K562 (cell line): ENCODE data around the gene DNPEP. TPM values are rescaled to one million over a fixed set of nuclear protein-coding genes. Genes with fewer than 3 reads are reported as not detected.
A peak's percentile ranks its signal among the peaks of the same experiment; 100 is the strongest.

ENCODE experiments used
- ATAC-seq: fragments of 200-7000 bp; cut with Tn5 transposase; 3 replicates; pipeline ENCODE4 v1.9.1; 2020; ENCODE audit warnings: moderate library complexity
- Bru-seq: library from RNA; stranded (reverse); fragments of 400-500 nt; gene quantifications from one replicate; lab custom pipeline; 2021; lab: Mats Ljungman, UMichigan
- BruChase-seq, 2 experiments: library from RNA; stranded (reverse); fragments of 400-500 nt; gene quantifications; one replicate each; lab custom pipeline; 2021; lab: Mats Ljungman, UMichigan
- BruUV-seq: library from RNA; stranded (reverse); fragments of 400-500 nt; replicated peaks from 2 replicates; lab custom pipeline; 2021; lab: Mats Ljungman, UMichigan
- CTCF ChIA-PET: fragments of 300-600 bp; formaldehyde crosslinking; extraction: SDS; loops from one replicate; lab custom pipeline; 2021; ENCODE audit warnings: low intra/inter-chr PET ratio; lab: Yijun Ruan, JAX
- POLR2A ChIA-PET: fragments of 300-600, 350-650 bp; sonication (Branson Sonifier 250); formaldehyde crosslinking; extraction: SDS; loops from one replicate; lab custom pipeline; 2021; ENCODE audit warnings: antibody characterized with exemption, inconsistent platforms; lab: Yijun Ruan, JAX
- DNase-seq, 4 experiments: peaks; one replicate each; pipeline versions ENCODE4 v3.0.0 to v3.0.0-alpha.2; 2011 to 2018; ENCODE audit warnings: low spot score in 3 of 4, mixed read lengths in 3 of 4; ENCODE audit errors: extremely low read depth in 1 of 4
- FAIRE-seq: peaks from 2 replicates; lab custom pipeline; 2011; peaks lifted over from hg19 to GRCh38; lab: Jason Lieb, UNC
- H2AFZ ChIP-seq: 2 replicates; pipeline ENCODE4 v1.6.0; 2011; ENCODE audit warnings: low read depth, low read length, control low read depth, inconsistent platforms
- H3K27ac ChIP-seq: fragments of 200-600 bp; 3 replicates; pipeline ENCODE4 v1.8.0; 2011; ENCODE audit warnings: low read depth, mild to moderate bottlenecking, control low read depth, inconsistent platforms, low read length, moderate library complexity, mixed read lengths; ENCODE audit errors: extremely low read depth
- H3K27me3 ChIP-seq, 2 experiments: fragments of 300-600 bp in 1 of 2; 2 replicates in 1 of 2; 3 replicates in 1 of 2; pipeline versions ENCODE4 v1.6.0 to v1.8.0; 2011; ENCODE audit warnings: inconsistent platforms in 2 of 2, low read length in 2 of 2, mild to moderate bottlenecking in 1 of 2, mixed read lengths in 1 of 2, moderate library complexity in 1 of 2; ENCODE audit not compliant: control insufficient read depth in 2 of 2, insufficient read depth in 2 of 2
- H3K36me3 ChIP-seq: fragments of 300-600 bp; 3 replicates; pipeline ENCODE4 v1.8.0; 2011; ENCODE audit warnings: mild to moderate bottlenecking, low read length, inconsistent platforms; ENCODE audit not compliant: control insufficient read depth, insufficient read depth
- H3K4me1 ChIP-seq, 2 experiments: fragments of 200-600 bp in 1 of 2; replicated peaks in 1 of 2; 2 replicates in 1 of 2; 3 replicates in 1 of 2; pipeline versions ENCODE4 v1.5.1 to v1.8.0; 2011; ENCODE audit warnings: inconsistent platforms in 2 of 2, low read length in 2 of 2, mild to moderate bottlenecking in 1 of 2, mixed read lengths in 1 of 2, moderate library complexity in 1 of 2; ENCODE audit not compliant: control insufficient read depth in 2 of 2, insufficient read depth in 2 of 2
- H3K4me2 ChIP-seq: 2 replicates; pipeline ENCODE4 v1.6.1; 2011; ENCODE audit warnings: low read length, control low read depth, inconsistent platforms, mixed read lengths; ENCODE audit not compliant: insufficient read depth
- H3K4me3 ChIP-seq: fragments of 200-600 bp; sonication (generic), shearing (Covaris generic); 2 replicates; pipeline ENCODE4 v1.5.1; 2016; ENCODE audit warnings: control low read depth, inconsistent platforms
- H3K79me2 ChIP-seq: fragments of 200-600 bp; 3 replicates; pipeline ENCODE4 v1.8.0; 2011; ENCODE audit warnings: low read length, inconsistent platforms; ENCODE audit not compliant: control insufficient read depth, insufficient read depth
- H3K9ac ChIP-seq, 2 experiments: 2 replicates each; pipeline versions ENCODE4 v1.6.0 to v1.6.1; 2011; ENCODE audit warnings: low read depth in 2 of 2, low read length in 2 of 2, control low read depth in 1 of 2, inconsistent platforms in 1 of 2, mild to moderate bottlenecking in 1 of 2, mixed read lengths in 1 of 2; ENCODE audit not compliant: insufficient read depth in 1 of 2
- H3K9me1 ChIP-seq: one replicate; pipeline ENCODE4 v1.6.0; 2011; ENCODE audit warnings: inconsistent platforms, mild to moderate bottlenecking, low read length, moderate library complexity; ENCODE audit not compliant: control insufficient read depth, insufficient read depth
- H3K9me3 ChIP-seq: replicated peaks from 2 replicates; pipeline ENCODE4 v1.5.1; 2011; ENCODE audit warnings: low read depth, low read length, inconsistent platforms; ENCODE audit not compliant: control insufficient read depth, insufficient read depth
- H4K20me1 ChIP-seq: replicated peaks from 2 replicates; pipeline ENCODE4 v1.6.1; 2011; ENCODE audit warnings: low read length, inconsistent platforms, mixed read lengths; ENCODE audit not compliant: control insufficient read depth, insufficient read depth
- BACH1 ChIP-seq: fragments of 200-800 bp; sonication (Bioruptor generic); IDR thresholded peaks from 2 replicates; pipeline ENCODE4 v1.6.1; 2016; ENCODE audit warnings: missing genetic modification characterization, missing compliant biosample characterization
- BRD9 ChIP-seq: fragments of 450-650 bp; IDR thresholded peaks from 2 replicates; pipeline ENCODE4 v1.6.1; 2018; ENCODE audit warnings: low read depth; ENCODE audit not compliant: partially characterized antibody
- CGGBP1 ChIP-seq: fragments of 250-450 bp; sonication (Bioruptor Pico); IDR thresholded peaks from 2 replicates; pipeline ENCODE4 v1.9.0; 2021; ENCODE audit warnings: mild to moderate bottlenecking
- GATAD2A ChIP-seq: fragments of 450-650 bp; IDR thresholded peaks from 2 replicates; pipeline ENCODE4 v1.6.1; 2017
- HEY1 ChIP-seq: fragments of 250-450 bp; sonication (Bioruptor Pico); IDR thresholded peaks from 2 replicates; pipeline ENCODE4 v1.5.0; 2020; ENCODE audit warnings: mild to moderate bottlenecking, moderate library complexity, borderline replicate concordance
- HNRNPUL1 ChIP-seq: fragments of 200-400 bp; formaldehyde crosslinking; IDR thresholded peaks from 2 replicates; pipeline ENCODE4 v1.6.1; 2017; ENCODE audit warnings: low read length
- MAFG ChIP-seq: fragments of 450-650 bp; conservative IDR thresholded peaks from 2 replicates; pipeline ENCODE4 v1.6.1; 2016; ENCODE audit warnings: missing genetic modification characterization, missing compliant biosample characterization
- MCM7 ChIP-seq, 2 experiments: fragments of 450-650 bp; IDR thresholded peaks; 2 replicates each; pipeline ENCODE4 v1.6.1; 2016 to 2018
- NCOA4 ChIP-seq: fragments of 450-650 bp; IDR thresholded peaks from 2 replicates; pipeline ENCODE4 v1.6.1; 2018; ENCODE audit warnings: mild to moderate bottlenecking; ENCODE audit not compliant: partially characterized antibody
- NR2F6 ChIP-seq: fragments of 450-650 bp; formaldehyde crosslinking; IDR thresholded peaks from 2 replicates; pipeline ENCODE4 v1.4.0; 2020; ENCODE audit warnings: mild to moderate bottlenecking
- NUFIP1 ChIP-seq: fragments of 450-650 bp; IDR thresholded peaks from 2 replicates; pipeline ENCODE4 v1.6.1; 2018; ENCODE audit not compliant: partially characterized antibody
- TFAP4 ChIP-seq: sonication (generic); formaldehyde crosslinking; IDR thresholded peaks from 2 replicates; pipeline ENCODE4 v1.8.0; 2022; ENCODE audit warnings: missing genetic modification reagents, mild to moderate bottlenecking, moderate library complexity, borderline replicate concordance
- XRCC3 ChIP-seq: fragments of 450-650 bp; IDR thresholded peaks from 2 replicates; pipeline ENCODE4 v1.6.1; 2017; ENCODE audit warnings: mild to moderate bottlenecking, moderate library complexity
- ZNF24 ChIP-seq: fragments of 450-650 bp; IDR thresholded peaks from 2 replicates; pipeline ENCODE4 v1.6.1; 2016
- ZNF274 ChIP-seq: IDR thresholded peaks from 2 replicates; pipeline ENCODE4 v1.6.1; 2011; ENCODE audit warnings: low read depth, mild to moderate bottlenecking, low read length, moderate library complexity, borderline replicate concordance
- ZNF79 ChIP-seq: fragments of 250-450 bp; sonication (Bioruptor Pico); IDR thresholded peaks from 2 replicates; pipeline ENCODE4 v1.4.0; 2020; ENCODE audit warnings: low read depth, mild to moderate bottlenecking, moderate library complexity
- WGBS: fragments of 100-300 bp; shearing (Covaris generic); methylation state at CpG from one replicate; pipeline ENCODE4 v1.1.6; 2016; ENCODE audit warnings: low coverage, mixed read lengths; ENCODE audit not compliant: insufficient coverage; ENCODE audit errors: missing lambda C conversion rate; 5-methylcytosine and 5-hydroxymethylcytosine counted together
- in situ Hi-C: fragments of 300-500 bp; cut with MboI; formaldehyde crosslinking; loops from 4 replicates; pipeline ENCODE4 v1.15.0; 2018; ENCODE audit warnings: inconsistent platforms, mixed read lengths
- intact Hi-C: fragments of 100-400 bp; cut with micrococcal nuclease; formaldehyde crosslinking; loops from 2 replicates; pipeline ENCODE4 v1.14.2; 2022
- long read RNA-seq, 3 experiments: library from polyadenylated mRNA in 2 of 3; library from RNA in 1 of 3; unstranded in 2 of 3; stranded (forward) in 1 of 3; transcript quantifications; one replicate each; pipeline ENCODE4 v2.0.0, GENCODE V29; 2019 to 2022
- polyA minus RNA-seq, 3 experiments: library from RNA; depleted of rRNA, polyadenylated mRNA; stranded (reverse); fragments of >200 nt; gene quantifications; 2 replicates each; pipeline ENCODE4 v1.2.3, GENCODE V29; 2011
- polyA plus RNA-seq, 8 experiments: library from polyadenylated mRNA; depleted of rRNA in 4 of 8; stranded (reverse) in 5 of 8; unstranded in 3 of 8; fragments of >200 nt; fragmentation: Nextera tagmentation in 2 of 8; fragmentation: Illumina TruSeq in 1 of 8; extraction: Ambion mirVana in 2 of 8; extraction: Trizol in 1 of 8; gene quantifications; 2 replicates each; pipeline versions ENCODE4 v1.2.1 to v1.2.3, GENCODE V29; 2011 to 2014; ENCODE audit warnings: inconsistent platforms in 1 of 8, missing spikeins in 1 of 8
- total RNA-seq, 7 experiments: library from RNA; depleted of rRNA in 6 of 7; stranded (reverse); fragments of >200 nt in 6 of 7; fragmentation: Illumina TruSeq in 2 of 7; extraction: Trizol in 2 of 7; gene quantifications; 2 replicates each; pipeline versions ENCODE4 v1.2.1 to v1.2.3, GENCODE V29; 2011 to 2021; ENCODE audit warnings: low replicate concordance in 1 of 7

Gene DNPEP
- 68.2 and 175 TPM in 2 replicates for total RNA-seq (2011; cell fraction: chromatin; rRNA removed; ENCODE audit: low replicate concordance)
- 98.4 and 99.9 TPM in 2 replicates for total RNA-seq (2011; cell fraction: nucleolus; rRNA removed)
- 71.9 and 73.9 TPM in 2 replicates for total RNA-seq (2011; cell fraction: nucleoplasm; rRNA removed)
- total RNA-seq (2014; rRNA removed) (37.5 and 62.2 TPM in 2 replicates), total RNA-seq (2014; rRNA removed; fragmentation: Illumina TruSeq; extraction: Trizol) (28.3 and 38.1 TPM in 2 replicates), total RNA-seq (2015; rRNA removed; fragmentation: Illumina TruSeq; extraction: Trizol) (44.0 and 45.5 TPM in 2 replicates), total RNA-seq (2021) (71.4 and 74.8 TPM in 2 replicates), polyA plus RNA-seq (2011; rRNA removed) (52.5 and 66.6 TPM in 2 replicates), polyA plus RNA-seq (2014; fragmentation: Illumina TruSeq; extraction: Trizol) (45.2 and 68.1 TPM in 2 replicates), polyA plus RNA-seq (2014; fragmentation: Nextera tagmentation; extraction: Ambion mirVana) (10 to 100 TPM; 34.6 to 53.2 TPM), polyA plus RNA-seq (2014; rRNA removed) (61.3 and 70.4 TPM in 2 replicates), polyA minus RNA-seq (2011; rRNA and poly(A)+ RNA removed) (24.7 and 36.5 TPM in 2 replicates), Bru-seq, nascent RNA (percentile 60 among the genes with signal in this experiment), BruChase-seq, experiment 1, labeled RNA remaining after a 2-hour chase (percentile 54 among the genes with signal in this experiment), BruChase-seq, experiment 2, labeled RNA remaining after a 6-hour chase (percentile 57 among the genes with signal in this experiment)
- polyA plus RNA-seq (2011; cell fraction: cytosol; rRNA removed) = 71.9 and 131 TPM in 2 replicates
- 108 and 164 TPM in 2 replicates for polyA plus RNA-seq (2011; cell fraction: nucleus; rRNA removed)
- polyA plus RNA-seq (2012) = 78.1 and 85.3 TPM in 2 replicates
- polyA minus RNA-seq (2011; cell fraction: cytosol; rRNA and poly(A)+ RNA removed) = 31.6 and 35.3 TPM in 2 replicates
- 27.1 and 36.2 TPM in 2 replicates for polyA minus RNA-seq (2011; cell fraction: nucleus; rRNA and poly(A)+ RNA removed)
- long read RNA-seq, experiment 1, transcript DNPEP-203 (15 exons, 1,657 nt) = minor isoform, 17 of 337 reads
- long read RNA-seq, experiment 1, transcript DNPEP-201 (15 exons, 2,425 nt) = major isoform, 219 of 337 reads
- long read RNA-seq, experiment 1, transcript DNPEP-217 (15 exons, 2,408 nt) = minor isoform, 13 of 337 reads
- long read RNA-seq, experiment 1, partial matches to known transcripts = 53 of 337 reads
- long read RNA-seq, experiment 1, other reads (novel, unspliced or antisense) = 35 of 337 reads
- long read RNA-seq, experiment 2, transcript DNPEP-201 (15 exons, 2,425 nt) = major isoform, 54 of 80 reads
- long read RNA-seq, experiment 2, partial matches to known transcripts = 15 of 80 reads
- long read RNA-seq, experiment 2, other reads (novel, unspliced or antisense) = 8 of 80 reads
- long read RNA-seq, experiment 3, transcript DNPEP-217 (15 exons, 2,408 nt) = minor isoform, 7 of 99 reads
- long read RNA-seq, experiment 3, transcript DNPEP-203 (15 exons, 1,657 nt) = minor isoform, 11 of 99 reads
- long read RNA-seq, experiment 3, transcript DNPEP-201 (15 exons, 2,425 nt) = major isoform, 64 of 99 reads
- long read RNA-seq, experiment 3, partial matches to known transcripts = 10 of 99 reads
- long read RNA-seq, experiment 3, other reads (novel, unspliced or antisense) = 6 of 99 reads

GRCh38 chr2:219387306-219388120, at the start of gene DNPEP:
Gene DNPEP (minus strand): TSS chr2:219387912. CDS start chr2:219387794, 118 bp downstream.
- Histone ChIP-seq H3K9ac (peak within 1 kb of the TSS; percentile 82 to 88), H3K9me1 (peaks cover 10% of the 10 kb centered on the region), H3K9me3 (no peaks in the 10 kb centered on the region), H3K27ac (peak within 1 kb of the TSS; percentile 89), H3K4me1 (peaks cover 17 to 27% of the 10 kb centered on the region in 2 experiments; a peak in 4 of 5 replicates), H3K4me2 (peak within 1 kb of the TSS; percentile 88), H3K4me3 (peak within 1 kb of the TSS; percentile 85), H3K36me3 (peaks cover 40% of the 10 kb centered on the region; the same call in 2 of the 3 replicates), H3K27me3 (no peaks in the 10 kb centered on the region), H4K20me1 (no peaks in the 10 kb centered on the region), H3K79me2 (peaks cover 10% of the 10 kb centered on the region), H2AFZ (peak within 1 kb of the TSS; percentile 99)
- in situ Hi-C loops (no loop called here), intact Hi-C loops (no loop called here)
- POLR2A ChIA-PET = interaction anchor here (0.5 to 1.3 kb wide), 5 partner anchors 9 to 729 kb away, joined by 3 to 6 read pairs (median 4); partner anchors contain the start of genes DNAJB2, GLB1L and STK16
- CTCF ChIA-PET = interaction anchor here (0.7 kb wide), 1 partner anchor 330 kb away, joined by 3 read pairs; no protein-coding TSS in a partner anchor
- DNase-seq (peak; percentile 89 to 95 (median 92)), ATAC-seq (peak; percentile 80), FAIRE-seq (peak; percentile 66)
- no TSS peak for BruUV-seq
- under 1% methylated on average over 27 of the region's 76 CpGs for WGBS
- no peak for TF ChIP-seq NUFIP1
- TF ChIP-seq ZNF79 (CRISPR knock-in tag) = no peak
- no peak for TF ChIP-seq MCM7 (IDR thresholded peaks at IDR 0.05)
- no peak for TF ChIP-seq ZNF274
- TF ChIP-seq XRCC3 = no peak
- TF ChIP-seq MAFG (tag) = no peak
- no peak for TF ChIP-seq NR2F6 (CRISPR knock-in tag)
- TF ChIP-seq GATAD2A = no peak
- TF ChIP-seq BACH1 (tag) = no peak
- no peak for TF ChIP-seq HEY1 (CRISPR knock-in tag)
- TF ChIP-seq CGGBP1 (CRISPR knock-in tag) = no peak
- peak; percentile 34; the same call in 1 of the 2 replicates for TF ChIP-seq TFAP4 (CRISPR knock-in tag)
- TF ChIP-seq ZNF24 = no peak
- no peak for TF ChIP-seq BRD9
- no peak for TF ChIP-seq HNRNPUL1
- TF ChIP-seq NCOA4 = no peak
